Thyroid gland (tissue), 4 donors: ENCODE results near the gene GCC2.

Experiments used
- POLR2A ChIP-seq, 2 donors: fragments of 450-650 bp; IDR thresholded peaks; one replicate each; pipeline ENCODE4 v1.6.1; 2017; ENCODE audit warnings: antibody characterized with exemption in 2 of 2, mild to moderate bottlenecking in 2 of 2, moderate library complexity in 1 of 2
- TF ChIP-seq, protein P1 (sequence below), 6 experiments: fragments of 200-600 bp in 3 of 6; fragments of 450-650 bp in 3 of 6; sonication (generic) in 3 of 6; IDR thresholded peaks; one replicate each; pipeline ENCODE4 v1.5.1; 2016 to 2019; ENCODE audit warnings: antibody characterized with exemption in 6 of 6, mild to moderate bottlenecking in 2 of 6, inconsistent platforms in 1 of 6, moderate library complexity in 1 of 6

DNA sequence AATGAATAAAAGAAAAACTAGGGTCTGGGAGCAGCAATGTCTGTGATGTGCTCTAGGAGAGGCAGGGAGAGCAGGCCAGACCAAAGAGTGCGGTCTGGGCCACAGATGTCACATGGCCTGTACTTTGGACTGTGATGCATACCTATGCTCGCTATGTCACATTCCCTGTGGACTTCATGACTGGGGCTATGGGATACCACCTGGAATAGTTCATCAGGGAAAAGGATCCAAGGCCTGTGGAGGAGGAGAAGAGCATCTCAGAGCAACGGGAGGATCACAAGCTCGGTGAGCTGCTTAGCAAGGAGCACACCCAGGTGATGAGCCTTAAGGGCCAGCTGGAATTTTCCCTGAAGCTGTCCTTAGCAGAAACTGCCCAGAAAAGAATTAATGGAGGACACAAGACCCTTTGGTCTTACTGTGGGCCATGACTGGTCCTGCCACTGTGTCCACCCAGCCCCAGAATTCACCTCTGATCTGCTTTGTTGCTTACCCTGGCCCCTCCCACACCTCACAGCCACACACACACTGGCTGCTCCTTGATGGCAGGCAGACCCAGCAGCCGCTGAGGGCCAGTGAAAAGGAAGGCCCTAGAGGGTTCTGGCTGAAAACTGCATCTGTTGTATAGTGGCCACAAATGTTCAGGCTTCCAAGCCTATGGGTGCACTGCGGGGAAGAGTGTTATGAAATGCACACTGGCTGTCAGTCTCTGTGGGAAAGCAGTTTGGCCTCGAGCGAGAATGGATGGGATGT, 25.3 kb upstream of the GCC2 start:
- TF ChIP-seq, protein P1, sequence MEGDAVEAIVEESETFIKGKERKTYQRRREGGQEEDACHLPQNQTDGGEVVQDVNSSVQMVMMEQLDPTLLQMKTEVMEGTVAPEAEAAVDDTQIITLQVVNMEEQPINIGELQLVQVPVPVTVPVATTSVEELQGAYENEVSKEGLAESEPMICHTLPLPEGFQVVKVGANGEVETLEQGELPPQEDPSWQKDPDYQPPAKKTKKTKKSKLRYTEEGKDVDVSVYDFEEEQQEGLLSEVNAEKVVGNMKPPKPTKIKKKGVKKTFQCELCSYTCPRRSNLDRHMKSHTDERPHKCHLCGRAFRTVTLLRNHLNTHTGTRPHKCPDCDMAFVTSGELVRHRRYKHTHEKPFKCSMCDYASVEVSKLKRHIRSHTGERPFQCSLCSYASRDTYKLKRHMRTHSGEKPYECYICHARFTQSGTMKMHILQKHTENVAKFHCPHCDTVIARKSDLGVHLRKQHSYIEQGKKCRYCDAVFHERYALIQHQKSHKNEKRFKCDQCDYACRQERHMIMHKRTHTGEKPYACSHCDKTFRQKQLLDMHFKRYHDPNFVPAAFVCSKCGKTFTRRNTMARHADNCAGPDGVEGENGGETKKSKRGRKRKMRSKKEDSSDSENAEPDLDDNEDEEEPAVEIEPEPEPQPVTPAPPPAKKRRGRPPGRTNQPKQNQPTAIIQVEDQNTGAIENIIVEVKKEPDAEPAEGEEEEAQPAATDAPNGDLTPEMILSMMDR (IDR thresholded peaks at IDR 0.05), result no peak
- no peak for TF ChIP-seq POLR2A (IDR thresholded peaks at IDR 0.05)
